ENCODE measurements around the gene IWS1.
"Not testable (repeated sequence)": the region's sequence is repeated elsewhere in the genome, so short reads cannot be mapped to it uniquely, and the experiment has no call there.

Gene IWS1

DNA sequence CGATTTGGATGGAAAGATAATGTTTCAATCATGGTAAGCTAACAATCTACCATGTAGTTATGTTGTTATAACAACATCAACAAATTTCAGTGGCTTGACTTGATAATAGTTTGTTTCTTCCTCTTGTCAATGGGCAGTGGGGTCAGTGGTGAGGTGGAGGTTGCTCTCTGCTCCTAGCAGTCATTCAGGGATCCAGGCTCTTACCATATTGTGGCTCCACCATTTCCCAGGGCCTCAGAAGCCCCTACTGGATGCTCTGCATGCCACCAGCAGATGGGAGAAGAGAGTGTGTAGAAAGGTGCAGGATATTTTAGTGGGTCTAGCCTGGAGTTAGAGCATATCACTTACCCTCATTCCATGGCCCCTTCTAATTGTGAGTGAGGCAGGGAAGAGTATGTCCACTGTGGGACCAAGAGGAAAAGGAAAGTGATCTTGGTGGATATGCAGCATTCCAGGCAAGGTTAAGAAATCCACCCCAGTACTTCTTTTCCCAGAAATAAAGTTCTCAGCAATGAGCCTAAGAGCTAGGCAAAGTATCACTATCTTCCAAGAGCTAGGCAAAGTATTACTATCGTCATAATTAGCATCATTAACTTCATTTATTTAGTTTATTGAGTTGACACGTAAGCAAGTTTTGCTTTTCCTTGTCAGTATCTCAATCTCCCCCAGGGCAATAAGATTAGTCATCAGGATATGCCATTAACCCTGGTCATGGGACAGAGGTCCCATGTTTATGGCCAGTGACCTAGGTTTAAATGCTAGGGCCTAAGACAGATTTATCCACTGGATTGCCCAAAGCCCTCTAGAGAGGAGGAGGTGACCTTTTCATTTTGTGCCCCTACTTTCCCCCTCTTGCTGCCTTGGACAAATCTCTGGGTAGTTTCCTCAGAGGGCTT lies 4.2 kb upstream of the IWS1 start:
- no peaks in the 10 kb centered on the region for H3K36me3 ChIP-seq (ENCODE audit: control insufficient read depth, insufficient read depth, low read length)
- H3K27ac ChIP-seq (ENCODE audit: insufficient read depth, low read length, poor library complexity, severe bottlenecking): no peak overlapping the region
- no peaks in the 10 kb centered on the region for H3K4me1 ChIP-seq (ENCODE audit: control insufficient read depth, insufficient read depth, low read length, poor library complexity, severe bottlenecking)
- no peaks in the 10 kb centered on the region for H3K9me3 ChIP-seq (ENCODE audit: control insufficient read depth, low read length)
- no peaks in the 10 kb centered on the region for H3K27me3 ChIP-seq (replicated peaks; ENCODE audit: control insufficient read depth, insufficient read depth, low read length, poor library complexity, severe bottlenecking)
- no peak overlapping the region for H3K4me3 ChIP-seq (ENCODE audit: insufficient read depth, low read depth, low read length, poor library complexity, severe bottlenecking)
- DNase-seq: no peak

DNA sequence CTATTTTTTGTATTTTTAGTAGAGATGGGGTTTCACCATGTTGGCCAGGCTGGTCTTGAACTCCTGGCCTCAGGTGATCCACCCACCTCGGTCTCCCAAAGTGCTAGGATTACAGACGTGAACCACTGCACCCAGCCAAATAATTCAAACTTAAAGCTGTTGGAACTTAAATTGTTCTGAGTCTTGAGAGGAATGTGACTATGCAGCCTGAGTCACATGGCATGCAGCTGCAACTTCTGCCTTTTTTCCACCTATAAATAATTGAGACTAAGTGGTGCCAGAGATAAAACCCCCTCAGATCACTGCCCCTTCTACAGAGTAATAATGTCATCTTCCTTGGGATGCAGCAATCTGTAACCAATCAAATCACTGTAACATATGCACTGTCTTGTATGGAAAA lies 3.1 kb upstream of the IWS1 start:
- not testable (repeated sequence) for H3K27ac ChIP-seq (ENCODE audit: insufficient read depth, low read length, poor library complexity, severe bottlenecking); H3K27me3 ChIP-seq (replicated peaks; ENCODE audit: control insufficient read depth, insufficient read depth, low read length, poor library complexity, severe bottlenecking); DNase-seq; H3K4me1 ChIP-seq (ENCODE audit: control insufficient read depth, insufficient read depth, low read length, poor library complexity, severe bottlenecking); H3K4me3 ChIP-seq (ENCODE audit: insufficient read depth, low read depth, low read length, poor library complexity, severe bottlenecking); H3K9me3 ChIP-seq (ENCODE audit: control insufficient read depth, low read length); H3K36me3 ChIP-seq (ENCODE audit: control insufficient read depth, insufficient read depth, low read length)

DNA sequence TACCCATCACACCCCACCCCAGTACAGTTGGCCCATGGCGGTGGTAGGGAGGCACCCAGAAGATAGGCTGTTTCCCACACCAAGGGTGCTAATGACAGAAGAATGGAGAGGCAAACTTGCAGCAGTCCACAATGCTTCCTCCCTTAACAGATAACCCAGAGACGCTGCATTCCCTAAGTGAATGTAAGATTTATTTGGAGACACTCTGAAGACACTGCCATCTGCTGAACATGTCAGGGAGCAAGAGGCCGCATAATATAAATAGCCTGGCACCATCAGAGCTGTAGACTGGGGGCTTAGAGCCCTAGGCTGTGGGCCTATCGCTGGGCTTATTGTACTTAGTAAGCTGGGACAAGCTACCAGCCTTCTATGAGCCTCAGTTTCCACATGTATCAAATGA lies 2.2 kb upstream of the IWS1 start:
- H3K36me3 ChIP-seq (ENCODE audit: control insufficient read depth, insufficient read depth, low read length): no peaks in the 10 kb centered on the region
- DNase-seq: no peak
- no peaks in the 10 kb centered on the region for H3K27me3 ChIP-seq (replicated peaks; ENCODE audit: control insufficient read depth, insufficient read depth, low read length, poor library complexity, severe bottlenecking)
- H3K27ac ChIP-seq (ENCODE audit: insufficient read depth, low read length, poor library complexity, severe bottlenecking): no peak overlapping the region
- no peaks in the 10 kb centered on the region for H3K4me1 ChIP-seq (ENCODE audit: control insufficient read depth, insufficient read depth, low read length, poor library complexity, severe bottlenecking)
- no peak overlapping the region for H3K4me3 ChIP-seq (ENCODE audit: insufficient read depth, low read depth, low read length, poor library complexity, severe bottlenecking)
- no peaks in the 10 kb centered on the region for H3K9me3 ChIP-seq (ENCODE audit: control insufficient read depth, low read length)

DNA sequence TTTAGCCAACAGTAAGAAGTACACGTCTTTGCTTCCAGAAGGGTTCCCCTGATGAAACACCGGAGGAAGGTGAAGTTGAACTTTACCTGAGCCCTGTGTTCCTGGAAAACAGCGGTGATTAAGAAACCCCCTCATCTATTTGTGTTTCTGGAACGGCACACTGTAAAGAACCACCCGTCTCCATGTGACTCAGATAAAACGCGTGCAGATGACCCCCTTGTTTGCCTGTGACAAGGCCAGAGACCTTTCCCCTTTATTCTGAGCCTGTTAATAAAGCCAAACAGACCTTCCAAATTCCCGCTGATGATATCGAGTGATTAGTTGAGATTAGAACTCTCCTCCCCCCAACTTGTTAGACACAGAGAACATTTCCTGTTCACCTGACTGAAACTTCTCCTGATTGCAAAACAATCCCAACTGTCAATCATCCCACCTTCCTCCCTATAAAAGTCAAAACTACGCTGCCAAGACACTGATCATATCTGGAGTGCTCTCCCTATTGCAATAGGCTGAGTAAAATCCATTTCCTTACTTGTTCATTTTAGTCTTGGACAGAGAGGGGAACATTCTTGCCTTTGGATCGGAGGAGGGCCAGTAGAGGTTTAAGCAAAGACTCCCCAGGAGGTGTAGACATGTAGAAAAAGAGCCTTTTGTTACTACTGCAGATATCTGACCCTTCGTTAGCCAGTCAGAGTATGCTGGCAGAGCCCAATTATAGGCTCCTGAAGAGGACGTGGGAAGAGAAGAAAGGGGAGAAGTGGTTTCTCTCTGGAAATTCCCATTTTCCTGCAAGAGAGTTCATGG lies 914 bp upstream of the IWS1 start:
- Histone ChIP-seq H3K4me3 (ENCODE audit: insufficient read depth, low read depth, low read length, poor library complexity, severe bottlenecking) (peak overlapping the region; percentile 95), H3K27me3 (replicated peaks; ENCODE audit: control insufficient read depth, insufficient read depth, low read length, poor library complexity, severe bottlenecking) (no peaks in the 10 kb centered on the region), H3K27ac (ENCODE audit: insufficient read depth, low read length, poor library complexity, severe bottlenecking) (peak overlapping the region; percentile 91), H3K9me3 (ENCODE audit: control insufficient read depth, low read length) (no peaks in the 10 kb centered on the region), H3K4me1 (ENCODE audit: control insufficient read depth, insufficient read depth, low read length, poor library complexity, severe bottlenecking) (no peaks in the 10 kb centered on the region), H3K36me3 (ENCODE audit: control insufficient read depth, insufficient read depth, low read length) (peaks cover 2% of the 10 kb centered on the region)
- no peak for DNase-seq

DNA sequence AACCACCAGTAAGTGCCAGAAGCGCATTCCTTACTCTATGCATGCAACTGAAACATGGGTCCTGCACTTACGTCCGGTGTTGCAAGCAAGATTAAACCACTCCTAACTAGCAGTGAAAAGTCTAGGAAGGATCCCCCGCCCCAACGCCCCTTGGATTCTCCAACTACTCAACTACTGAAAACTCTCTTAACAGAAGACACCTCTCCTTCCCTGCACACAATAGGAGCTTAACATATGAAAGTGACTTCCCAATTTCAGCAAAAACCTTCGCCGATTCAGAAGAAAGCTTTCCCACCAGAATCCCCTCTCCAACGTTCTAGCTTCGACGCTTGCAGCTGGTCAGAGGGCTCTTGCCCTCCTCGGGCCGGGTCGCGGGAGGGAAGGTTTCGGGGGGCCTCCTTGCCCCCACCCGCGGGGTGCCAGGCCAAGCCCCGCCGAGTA lies 578 bp downstream of the IWS1 start:
- H3K27me3 ChIP-seq (replicated peaks; ENCODE audit: control insufficient read depth, insufficient read depth, low read length, poor library complexity, severe bottlenecking): no peaks in the 10 kb centered on the region
- no peak for DNase-seq
- no peaks in the 10 kb centered on the region for H3K9me3 ChIP-seq (ENCODE audit: control insufficient read depth, low read length)
- H3K4me1 ChIP-seq (ENCODE audit: control insufficient read depth, insufficient read depth, low read length, poor library complexity, severe bottlenecking): no peaks in the 10 kb centered on the region
- H3K4me3 ChIP-seq (ENCODE audit: insufficient read depth, low read depth, low read length, poor library complexity, severe bottlenecking): peak overlapping the region; percentile 95
- H3K27ac ChIP-seq (ENCODE audit: insufficient read depth, low read length, poor library complexity, severe bottlenecking): peak overlapping the region; percentile 91
- H3K36me3 ChIP-seq (ENCODE audit: control insufficient read depth, insufficient read depth, low read length): peaks cover 15% of the 10 kb centered on the region

DNA sequence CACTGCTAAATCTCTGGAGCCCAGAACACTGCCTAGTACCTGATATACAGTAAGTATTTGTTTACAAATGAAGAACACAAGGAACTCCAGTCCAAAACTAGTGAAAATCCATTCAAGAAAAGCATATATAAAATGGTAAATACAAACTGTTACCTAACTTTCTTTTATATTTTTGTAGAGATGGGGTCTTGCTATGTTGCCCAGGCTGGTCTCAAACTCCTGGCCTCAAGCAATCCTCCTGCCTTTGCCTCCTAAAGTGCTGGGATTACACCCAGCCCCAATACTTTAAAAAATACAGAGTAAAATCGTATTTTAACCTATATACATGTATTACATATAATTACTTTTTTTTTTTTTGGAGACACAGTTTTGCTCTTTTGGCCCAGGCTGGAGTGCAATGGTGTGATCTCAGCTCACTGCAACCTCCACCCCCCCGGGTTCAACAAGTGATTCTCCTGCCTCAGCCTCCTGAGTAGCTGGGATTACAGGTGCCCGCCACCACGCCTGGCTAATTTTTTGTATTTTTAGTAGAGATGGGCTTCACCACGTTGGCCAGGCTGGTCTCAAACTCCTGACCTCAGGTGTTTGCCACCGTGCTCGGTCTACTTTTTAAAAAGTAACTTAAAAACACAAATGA lies 2.0 kb downstream of the IWS1 start:
- not testable (repeated sequence) for H3K4me3 ChIP-seq (ENCODE audit: insufficient read depth, low read depth, low read length, poor library complexity, severe bottlenecking); H3K27me3 ChIP-seq (replicated peaks; ENCODE audit: control insufficient read depth, insufficient read depth, low read length, poor library complexity, severe bottlenecking); H3K9me3 ChIP-seq (ENCODE audit: control insufficient read depth, low read length); DNase-seq; H3K27ac ChIP-seq (ENCODE audit: insufficient read depth, low read length, poor library complexity, severe bottlenecking); H3K4me1 ChIP-seq (ENCODE audit: control insufficient read depth, insufficient read depth, low read length, poor library complexity, severe bottlenecking)
- peaks cover 21% of the 10 kb centered on the region for H3K36me3 ChIP-seq (ENCODE audit: control insufficient read depth, insufficient read depth, low read length)

DNA sequence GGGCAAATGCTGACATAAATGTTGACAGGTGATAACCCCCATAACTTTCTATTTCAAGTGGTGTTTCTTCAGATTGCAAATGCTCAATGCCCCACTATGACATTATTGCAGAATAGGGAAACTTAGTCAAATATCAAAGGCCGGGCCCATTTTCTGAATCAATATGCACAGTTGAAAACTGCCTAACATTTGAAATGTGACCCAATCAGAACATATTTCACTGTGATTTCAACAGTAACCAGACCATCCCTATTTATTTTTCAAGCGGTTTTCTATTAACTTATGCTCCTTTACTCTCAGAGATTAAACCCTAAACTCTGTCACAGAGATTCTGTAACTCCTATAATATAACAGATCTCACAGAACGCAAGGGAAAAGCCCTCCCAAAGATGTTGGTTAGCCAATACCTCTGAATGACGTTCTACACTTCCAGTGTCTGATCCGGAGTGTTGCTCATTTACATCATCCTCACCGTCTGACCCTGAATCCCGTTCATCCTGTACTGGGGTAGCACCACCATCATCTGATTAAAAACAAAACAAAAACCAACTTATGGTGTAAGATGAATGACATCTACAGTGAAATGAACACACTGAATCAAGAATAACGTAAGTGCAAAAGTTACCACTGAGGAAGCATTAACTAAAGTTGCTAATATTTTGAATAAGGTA lies 2.9 kb downstream of the IWS1 start:
- H3K27me3 ChIP-seq (replicated peaks; ENCODE audit: control insufficient read depth, insufficient read depth, low read length, poor library complexity, severe bottlenecking): no peaks in the 10 kb centered on the region
- H3K4me1 ChIP-seq (ENCODE audit: control insufficient read depth, insufficient read depth, low read length, poor library complexity, severe bottlenecking): no peaks in the 10 kb centered on the region
- no peak overlapping the region for H3K4me3 ChIP-seq (ENCODE audit: insufficient read depth, low read depth, low read length, poor library complexity, severe bottlenecking)
- H3K36me3 ChIP-seq (ENCODE audit: control insufficient read depth, insufficient read depth, low read length): peaks cover 21% of the 10 kb centered on the region
- no peak for DNase-seq
- H3K27ac ChIP-seq (ENCODE audit: insufficient read depth, low read length, poor library complexity, severe bottlenecking): no peak overlapping the region
- no peaks in the 10 kb centered on the region for H3K9me3 ChIP-seq (ENCODE audit: control insufficient read depth, low read length)

DNA sequence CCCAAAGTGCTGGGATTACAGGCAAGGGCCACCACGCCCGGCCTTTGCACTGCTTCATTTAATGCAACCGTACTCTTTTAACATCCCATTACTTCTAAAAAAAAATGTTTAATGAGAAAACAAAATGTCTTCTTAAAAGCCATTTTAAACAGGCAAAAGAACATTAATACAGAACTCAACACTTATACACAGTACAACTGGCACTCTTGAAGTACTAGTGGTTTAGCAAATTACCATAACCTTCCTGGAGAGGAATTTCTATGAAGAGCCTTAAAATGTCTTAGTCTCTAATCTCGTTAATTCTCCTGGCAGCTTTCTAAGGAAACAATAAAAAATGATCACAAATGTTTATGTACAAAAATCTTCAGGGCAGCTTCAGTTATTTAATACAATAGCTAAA lies 5.9 kb downstream of the IWS1 start:
- DNase-seq: no peak
- H3K9me3 ChIP-seq (ENCODE audit: control insufficient read depth, low read length): no peaks in the 10 kb centered on the region
- no peak overlapping the region for H3K4me3 ChIP-seq (ENCODE audit: insufficient read depth, low read depth, low read length, poor library complexity, severe bottlenecking)
- no peaks in the 10 kb centered on the region for H3K27me3 ChIP-seq (replicated peaks; ENCODE audit: control insufficient read depth, insufficient read depth, low read length, poor library complexity, severe bottlenecking)
- no peaks in the 10 kb centered on the region for H3K4me1 ChIP-seq (ENCODE audit: control insufficient read depth, insufficient read depth, low read length, poor library complexity, severe bottlenecking)
- peaks cover 34% of the 10 kb centered on the region for H3K36me3 ChIP-seq (ENCODE audit: control insufficient read depth, insufficient read depth, low read length)
- H3K27ac ChIP-seq (ENCODE audit: insufficient read depth, low read length, poor library complexity, severe bottlenecking): no peak overlapping the region

DNA sequence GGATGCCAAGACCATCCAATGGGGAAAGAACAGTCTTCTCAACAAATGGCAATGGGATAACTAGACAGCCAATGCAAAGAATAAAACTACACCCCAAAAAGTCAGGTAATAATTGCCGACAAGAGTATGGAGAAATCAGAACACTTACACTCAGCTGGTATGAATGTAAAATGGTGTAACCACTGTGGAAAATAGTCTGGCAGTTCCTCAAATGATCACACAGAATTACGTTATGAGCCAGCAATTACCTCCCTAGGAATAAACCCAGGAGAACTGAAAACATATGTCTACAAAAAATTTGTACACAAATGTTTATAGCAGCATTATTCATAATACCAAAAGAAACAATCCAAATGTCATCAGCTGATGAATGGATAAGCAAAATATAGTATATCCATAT lies 8.8 kb downstream of the IWS1 start:
- no peak for DNase-seq
- H3K27ac ChIP-seq (ENCODE audit: insufficient read depth, low read length, poor library complexity, severe bottlenecking): no peak overlapping the region
- H3K4me3 ChIP-seq (ENCODE audit: insufficient read depth, low read depth, low read length, poor library complexity, severe bottlenecking): no peak overlapping the region
- H3K9me3 ChIP-seq (ENCODE audit: control insufficient read depth, low read length): no peaks in the 10 kb centered on the region
- H3K36me3 ChIP-seq (ENCODE audit: control insufficient read depth, insufficient read depth, low read length): peaks cover 42% of the 10 kb centered on the region
- no peaks in the 10 kb centered on the region for H3K27me3 ChIP-seq (replicated peaks; ENCODE audit: control insufficient read depth, insufficient read depth, low read length, poor library complexity, severe bottlenecking)
- H3K4me1 ChIP-seq (ENCODE audit: control insufficient read depth, insufficient read depth, low read length, poor library complexity, severe bottlenecking): no peaks in the 10 kb centered on the region

Measured in effector memory CD4-positive, alpha-beta T cell (primary cell).